K562 (cell line): Measurements from ENCODE around the gene LNPEP. TPM values are rescaled to one million over a fixed set of nuclear protein-coding genes. Genes with fewer than 3 reads are reported as not detected.

Experiments used
- ATAC-seq: fragments of 200-7000 bp; cut with Tn5 transposase; 3 replicates; pipeline ENCODE4 v1.9.1; 2020; ENCODE audit warnings: moderate library complexity
- BruUV-seq: library from RNA; stranded (reverse); fragments of 400-500 nt; replicated peaks from 2 replicates; lab custom pipeline; 2021; lab: Mats Ljungman, UMichigan
- CTCF ChIA-PET: fragments of 300-600 bp; formaldehyde crosslinking; extraction: SDS; loops from one replicate; lab custom pipeline; 2021; ENCODE audit warnings: low intra/inter-chr PET ratio; lab: Yijun Ruan, JAX
- POLR2A ChIA-PET: fragments of 300-600, 350-650 bp; sonication (Branson Sonifier 250); formaldehyde crosslinking; extraction: SDS; loops from one replicate; lab custom pipeline; 2021; ENCODE audit warnings: antibody characterized with exemption, inconsistent platforms; lab: Yijun Ruan, JAX
- DNase-seq, 4 experiments: peaks; one replicate each; pipeline versions ENCODE4 v3.0.0 to v3.0.0-alpha.2; 2011 to 2018; ENCODE audit warnings: low spot score in 3 of 4, mixed read lengths in 3 of 4; ENCODE audit errors: extremely low read depth in 1 of 4
- FAIRE-seq: peaks from 2 replicates; lab custom pipeline; 2011; peaks lifted over from hg19 to GRCh38; lab: Jason Lieb, UNC
- H2AFZ ChIP-seq: 2 replicates; pipeline ENCODE4 v1.6.0; 2011; ENCODE audit warnings: low read depth, low read length, control low read depth, inconsistent platforms
- H3K27ac ChIP-seq: fragments of 200-600 bp; 3 replicates; pipeline ENCODE4 v1.8.0; 2011; ENCODE audit warnings: low read depth, mild to moderate bottlenecking, control low read depth, inconsistent platforms, low read length, moderate library complexity, mixed read lengths; ENCODE audit errors: extremely low read depth
- H3K27me3 ChIP-seq, 2 experiments: fragments of 300-600 bp in 1 of 2; 2 replicates in 1 of 2; 3 replicates in 1 of 2; pipeline versions ENCODE4 v1.6.0 to v1.8.0; 2011; ENCODE audit warnings: inconsistent platforms in 2 of 2, low read length in 2 of 2, mild to moderate bottlenecking in 1 of 2, mixed read lengths in 1 of 2, moderate library complexity in 1 of 2; ENCODE audit not compliant: control insufficient read depth in 2 of 2, insufficient read depth in 2 of 2
- H3K36me3 ChIP-seq: fragments of 300-600 bp; 3 replicates; pipeline ENCODE4 v1.8.0; 2011; ENCODE audit warnings: mild to moderate bottlenecking, low read length, inconsistent platforms; ENCODE audit not compliant: control insufficient read depth, insufficient read depth
- H3K4me1 ChIP-seq, 2 experiments: fragments of 200-600 bp in 1 of 2; replicated peaks in 1 of 2; 2 replicates in 1 of 2; 3 replicates in 1 of 2; pipeline versions ENCODE4 v1.5.1 to v1.8.0; 2011; ENCODE audit warnings: inconsistent platforms in 2 of 2, low read length in 2 of 2, mild to moderate bottlenecking in 1 of 2, mixed read lengths in 1 of 2, moderate library complexity in 1 of 2; ENCODE audit not compliant: control insufficient read depth in 2 of 2, insufficient read depth in 2 of 2
- H3K4me2 ChIP-seq: 2 replicates; pipeline ENCODE4 v1.6.1; 2011; ENCODE audit warnings: low read length, control low read depth, inconsistent platforms, mixed read lengths; ENCODE audit not compliant: insufficient read depth
- H3K4me3 ChIP-seq: fragments of 200-600 bp; sonication (generic), shearing (Covaris generic); 2 replicates; pipeline ENCODE4 v1.5.1; 2016; ENCODE audit warnings: control low read depth, inconsistent platforms
- H3K79me2 ChIP-seq: fragments of 200-600 bp; 3 replicates; pipeline ENCODE4 v1.8.0; 2011; ENCODE audit warnings: low read length, inconsistent platforms; ENCODE audit not compliant: control insufficient read depth, insufficient read depth
- H3K9ac ChIP-seq, 2 experiments: 2 replicates each; pipeline versions ENCODE4 v1.6.0 to v1.6.1; 2011; ENCODE audit warnings: low read depth in 2 of 2, low read length in 2 of 2, control low read depth in 1 of 2, inconsistent platforms in 1 of 2, mild to moderate bottlenecking in 1 of 2, mixed read lengths in 1 of 2; ENCODE audit not compliant: insufficient read depth in 1 of 2
- H3K9me1 ChIP-seq: one replicate; pipeline ENCODE4 v1.6.0; 2011; ENCODE audit warnings: inconsistent platforms, mild to moderate bottlenecking, low read length, moderate library complexity; ENCODE audit not compliant: control insufficient read depth, insufficient read depth
- H3K9me3 ChIP-seq: replicated peaks from 2 replicates; pipeline ENCODE4 v1.5.1; 2011; ENCODE audit warnings: low read depth, low read length, inconsistent platforms; ENCODE audit not compliant: control insufficient read depth, insufficient read depth
- H4K20me1 ChIP-seq: replicated peaks from 2 replicates; pipeline ENCODE4 v1.6.1; 2011; ENCODE audit warnings: low read length, inconsistent platforms, mixed read lengths; ENCODE audit not compliant: control insufficient read depth, insufficient read depth
- BMI1 ChIP-seq: fragments of 150-350 bp; IDR thresholded peaks from 2 replicates; pipeline ENCODE4 v1.6.1; 2014; ENCODE audit warnings: low read length
- CEBPG ChIP-seq, 3 experiments: fragments of 200-800 bp in 1 of 3; sonication (Bioruptor generic) in 1 of 3; sonication (generic) in 1 of 3; formaldehyde crosslinking in 1 of 3; IDR thresholded peaks in 2 of 3; conservative IDR thresholded peaks in 1 of 3; 2 replicates each; pipeline versions ENCODE4 v1.6.1 to v1.8.0; 2016 to 2022; ENCODE audit warnings: missing compliant biosample characterization in 2 of 3, missing genetic modification characterization in 2 of 3, mild to moderate bottlenecking in 1 of 3, missing genetic modification reagents in 1 of 3
- RBM15 ChIP-seq: fragments of 200-400 bp; formaldehyde crosslinking; IDR thresholded peaks from 2 replicates; pipeline ENCODE4 v1.6.1; 2018; ENCODE audit warnings: mild to moderate bottlenecking, low read length, moderate library complexity; ENCODE audit not compliant: insufficient read depth
- WGBS: fragments of 100-300 bp; shearing (Covaris generic); methylation state at CpG from one replicate; pipeline ENCODE4 v1.1.6; 2016; ENCODE audit warnings: low coverage, mixed read lengths; ENCODE audit not compliant: insufficient coverage; ENCODE audit errors: missing lambda C conversion rate; 5-methylcytosine and 5-hydroxymethylcytosine counted together
- in situ Hi-C: fragments of 300-500 bp; cut with MboI; formaldehyde crosslinking; loops from 4 replicates; pipeline ENCODE4 v1.15.0; 2018; ENCODE audit warnings: inconsistent platforms, mixed read lengths
- intact Hi-C: fragments of 100-400 bp; cut with micrococcal nuclease; formaldehyde crosslinking; loops from 2 replicates; pipeline ENCODE4 v1.14.2; 2022
- polyA plus RNA-seq, 8 experiments: library from polyadenylated mRNA; depleted of rRNA in 4 of 8; stranded (reverse) in 5 of 8; unstranded in 3 of 8; fragments of >200 nt; fragmentation: Nextera tagmentation in 2 of 8; fragmentation: Illumina TruSeq in 1 of 8; extraction: Ambion mirVana in 2 of 8; extraction: Trizol in 1 of 8; gene quantifications; 2 replicates each; pipeline versions ENCODE4 v1.2.1 to v1.2.3, GENCODE V29; 2011 to 2014; ENCODE audit warnings: inconsistent platforms in 1 of 8, missing spikeins in 1 of 8
- total RNA-seq, 7 experiments: library from RNA; depleted of rRNA in 6 of 7; stranded (reverse); fragments of >200 nt in 6 of 7; fragmentation: Illumina TruSeq in 2 of 7; extraction: Trizol in 2 of 7; gene quantifications; 2 replicates each; pipeline versions ENCODE4 v1.2.1 to v1.2.3, GENCODE V29; 2011 to 2021; ENCODE audit warnings: low replicate concordance in 1 of 7

The LNPEP gene
- total and polyA plus RNA-seq, 9 of the 15 experiments (the other 6 are each of a cell fraction or from before 2014, with no cell fraction given) = 2.6 to 27.9 (median 11.2) TPM

DNA sequence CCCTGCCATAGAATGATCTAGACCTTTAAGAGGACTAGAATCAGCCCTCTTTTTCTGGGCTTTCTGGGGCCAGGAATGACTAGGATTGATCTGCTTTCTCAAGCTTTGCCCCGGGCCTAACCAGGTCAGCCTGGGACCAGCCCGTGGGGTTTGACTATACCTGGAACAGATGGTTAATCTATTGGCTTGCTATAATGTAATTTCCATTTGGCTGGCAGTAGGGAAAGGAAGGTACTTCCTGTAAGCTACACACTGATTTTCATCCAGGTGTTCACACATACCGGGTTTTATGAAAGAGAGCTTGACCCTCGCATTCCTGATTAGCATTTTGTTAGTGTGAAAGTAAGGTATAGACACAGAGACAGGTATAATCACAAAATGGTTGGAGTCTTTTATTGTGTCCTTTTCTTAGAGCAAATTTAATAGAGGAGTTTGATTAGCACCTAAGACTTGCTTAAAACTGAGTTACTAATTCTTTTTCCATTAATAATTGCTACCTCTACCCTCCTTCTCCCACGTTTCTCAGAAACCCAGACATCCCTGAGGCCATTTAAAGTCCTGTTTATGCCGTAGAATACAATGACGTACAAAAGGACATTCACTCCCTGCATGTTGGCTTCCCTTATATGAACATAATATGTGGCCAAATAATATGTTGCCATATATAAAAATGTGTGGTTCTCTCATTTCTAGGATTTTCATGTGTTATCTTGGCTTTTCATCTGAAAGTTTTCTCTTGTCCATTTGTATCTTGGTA, 17.3 kb downstream of the LNPEP start:
- ChIA-PET POLR2A (interaction anchor here (1.1 to 1.5 kb wide), 2 partner anchors 9 to 10 kb away, joined by 3 read pairs; no protein-coding TSS in a partner anchor), CTCF (no interaction called here)
- BruUV-seq = no TSS peak
- Histone ChIP-seq H3K9ac (no peak overlapping the region), H3K79me2 (peaks cover 59% of the 10 kb centered on the region), H3K27ac (no peak overlapping the region), H3K4me1 (peaks cover 0 to 5% of the 10 kb centered on the region in 2 experiments; a peak in 2 of 5 replicates), H3K36me3 (no peaks in the 10 kb centered on the region), H3K4me3 (no peak overlapping the region), H3K4me2 (no peak overlapping the region), H3K27me3 (no peaks in the 10 kb centered on the region), H4K20me1 (no peaks in the 10 kb centered on the region), H3K9me1 (no peaks in the 10 kb centered on the region), H3K9me3 (no peaks in the 10 kb centered on the region), H2AFZ (no peak overlapping the region)
- no peak for FAIRE-seq
- no peak for DNase-seq
- 76% methylated on average over 7 of the region's 7 CpGs for WGBS
- in situ Hi-C loops (no loop called here), intact Hi-C loops (no loop called here)
- ATAC-seq = peak; percentile 39; the same call in 2 of the 3 replicates
- TF ChIP-seq RBM15 (no peak), CEBPG (CRISPR knock-in tag; IDR thresholded peaks at IDR 0.05) (no peak), CEBPG (tag; conservative IDR thresholded peaks at IDR 0.05 in 1 of 2, IDR thresholded peaks at IDR 0.05 in 1 of 2) (no peak), BMI1 (no peak)
